Measurements from ENCODE around the gene PPP1R26. TPM values are rescaled to one million over a fixed set of nuclear protein-coding genes. Genes with fewer than 3 reads are reported as not detected.
A peak's percentile ranks its signal among the peaks of the same experiment; 100 is the strongest.

PPP1R26 gene
- total and polyA plus RNA-seq, 2 of the 13 experiments (the other 11 are each of a cell fraction or from before 2014, with no cell fraction given): 8.6 to 11.6 TPM

GRCh38 chr9:135500525-135501260, 21.1 kb downstream of the PPP1R26 start, which contains the start of gene MRPS2 (continued):
- TF ChIP-seq EHMT2 (IDR thresholded peaks at IDR 0.05; ENCODE audit: borderline replicate concordance, low read depth, low read length) (no peak), ZNF749 (CRISPR knock-in tag; IDR thresholded peaks at IDR 0.05; ENCODE audit: borderline replicate concordance) (no peak), CEBPZ (IDR thresholded peaks at IDR 0.05; ENCODE audit: low read length) (no peak), IRF9 (CRISPR knock-in tag; IDR thresholded peaks at IDR 0.05; ENCODE audit: borderline replicate concordance) (peak; percentile 96; the same call in 1 of the 2 replicates), HHEX (CRISPR knock-in tag; IDR thresholded peaks at IDR 0.05) (no peak), ZNF607 (CRISPR knock-in tag; IDR thresholded peaks at IDR 0.05; ENCODE audit: borderline replicate concordance) (peak; percentile 70; the same call in 1 of the 2 replicates), RORA (CRISPR knock-in tag; IDR thresholded peaks at IDR 0.05) (no peak), NONO (IDR thresholded peaks at IDR 0.05) (no peak), NONO (CRISPR knock-in tag; conservative IDR thresholded peaks at IDR 0.05) (peak; percentile 95), ARID2 (CRISPR knock-in tag; IDR thresholded peaks at IDR 0.05; ENCODE audit: borderline replicate concordance) (peak; percentile 82; the same call in 1 of the 2 replicates), ZNF282 (IDR thresholded peaks at IDR 0.05; ENCODE audit: partially characterized antibody) (no peak), SNRNP70 (IDR thresholded peaks at IDR 0.05; ENCODE audit: low read depth, low read length) (no peak), ZNF563 (CRISPR knock-in tag; IDR thresholded peaks at IDR 0.05) (peak; percentile 95), ADNP (CRISPR knock-in tag; IDR thresholded peaks at IDR 0.05) (no peak), FOXA1 (IDR thresholded peaks at IDR 0.05) (no peak), FOXA1 (CRISPR knock-in tag; IDR thresholded peaks at IDR 0.05) (no peak), ZMYM2 (CRISPR knock-in tag; IDR thresholded peaks at IDR 0.05) (no peak), ZNF18 (CRISPR knock-in tag; IDR thresholded peaks at IDR 0.05; ENCODE audit: insufficient replicate concordance) (no peak), ELF3 (CRISPR knock-in tag; IDR thresholded peaks at IDR 0.05) (0 out of 2 replicates have a peak, but pooled peaks have one; percentile 57), ZNF234 (CRISPR knock-in tag; conservative IDR thresholded peaks at IDR 0.05) (no peak)
- TF ChIP-seq, protein P1, sequence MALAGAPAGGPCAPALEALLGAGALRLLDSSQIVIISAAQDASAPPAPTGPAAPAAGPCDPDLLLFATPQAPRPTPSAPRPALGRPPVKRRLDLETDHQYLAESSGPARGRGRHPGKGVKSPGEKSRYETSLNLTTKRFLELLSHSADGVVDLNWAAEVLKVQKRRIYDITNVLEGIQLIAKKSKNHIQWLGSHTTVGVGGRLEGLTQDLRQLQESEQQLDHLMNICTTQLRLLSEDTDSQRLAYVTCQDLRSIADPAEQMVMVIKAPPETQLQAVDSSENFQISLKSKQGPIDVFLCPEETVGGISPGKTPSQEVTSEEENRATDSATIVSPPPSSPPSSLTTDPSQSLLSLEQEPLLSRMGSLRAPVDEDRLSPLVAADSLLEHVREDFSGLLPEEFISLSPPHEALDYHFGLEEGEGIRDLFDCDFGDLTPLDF (CRISPR knock-in tag; IDR thresholded peaks at IDR 0.05): peak; percentile 18; the same call in 1 of the 2 replicates
- TF ChIP-seq, protein P2, sequence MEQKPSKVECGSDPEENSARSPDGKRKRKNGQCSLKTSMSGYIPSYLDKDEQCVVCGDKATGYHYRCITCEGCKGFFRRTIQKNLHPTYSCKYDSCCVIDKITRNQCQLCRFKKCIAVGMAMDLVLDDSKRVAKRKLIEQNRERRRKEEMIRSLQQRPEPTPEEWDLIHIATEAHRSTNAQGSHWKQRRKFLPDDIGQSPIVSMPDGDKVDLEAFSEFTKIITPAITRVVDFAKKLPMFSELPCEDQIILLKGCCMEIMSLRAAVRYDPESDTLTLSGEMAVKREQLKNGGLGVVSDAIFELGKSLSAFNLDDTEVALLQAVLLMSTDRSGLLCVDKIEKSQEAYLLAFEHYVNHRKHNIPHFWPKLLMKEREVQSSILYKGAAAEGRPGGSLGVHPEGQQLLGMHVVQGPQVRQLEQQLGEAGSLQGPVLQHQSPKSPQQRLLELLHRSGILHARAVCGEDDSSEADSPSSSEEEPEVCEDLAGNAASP (CRISPR knock-in tag; IDR thresholded peaks at IDR 0.05; ENCODE audit: borderline replicate concordance): peak; percentile 75

All from HepG2 (cell line).